Trophoblast cell (in vitro differentiated cells and primary cell): ENCODE data around the gene TDRD12.

ENCODE experiments used
- DNase-seq, 2 donors: peaks; one replicate each; pipeline ENCODE4 v3.0.0-alpha.2; 2016
- H2AFZ ChIP-seq: 2 replicates; pipeline ENCODE4 v1.6.1; 2013; ENCODE audit warnings: low read length, moderate library complexity, mild to moderate bottlenecking; ENCODE audit not compliant: insufficient read depth, poor library complexity
- H2AK5ac ChIP-seq: 2 replicates; pipeline ENCODE4 v1.6.1; 2013; ENCODE audit warnings: mild to moderate bottlenecking, low read length
- H2BK120ac ChIP-seq: 2 replicates; pipeline ENCODE4 v1.6.1; 2013; ENCODE audit warnings: low read length, mild to moderate bottlenecking, moderate library complexity; ENCODE audit not compliant: insufficient read depth, poor library complexity
- H2BK12ac ChIP-seq: 2 replicates; pipeline ENCODE4 v1.6.1; 2013; ENCODE audit warnings: mild to moderate bottlenecking, low read length, moderate library complexity
- H2BK5ac ChIP-seq: 2 replicates; pipeline ENCODE4 v1.6.1; 2013; ENCODE audit warnings: low read length, low read depth, moderate library complexity, mild to moderate bottlenecking; ENCODE audit not compliant: poor library complexity
- H3K14ac ChIP-seq: 2 replicates; pipeline ENCODE4 v1.6.1; 2013; ENCODE audit warnings: mild to moderate bottlenecking, low read length
- H3K18ac ChIP-seq: 2 replicates; pipeline ENCODE4 v1.6.1; 2013; ENCODE audit warnings: mild to moderate bottlenecking, low read length
- H3K23ac ChIP-seq: 2 replicates; pipeline ENCODE4 v1.6.1; 2013; ENCODE audit warnings: low read length
- H3K27ac ChIP-seq: 2 replicates; pipeline ENCODE4 v1.5.1; 2013; ENCODE audit warnings: low read depth, mild to moderate bottlenecking, inconsistent platforms, low read length, moderate library complexity
- H3K27me3 ChIP-seq: 2 replicates; pipeline ENCODE4 v1.6.1; 2013; ENCODE audit warnings: inconsistent platforms, mild to moderate bottlenecking, low read length, moderate library complexity; ENCODE audit not compliant: insufficient read depth
- H3K36me3 ChIP-seq, 2 experiments: 1 replicate in 1 of 2; 2 replicates in 1 of 2; pipeline ENCODE4 v1.6.1; 2013; ENCODE audit warnings: low read length in 2 of 2, mild to moderate bottlenecking in 2 of 2, moderate library complexity in 1 of 2; ENCODE audit not compliant: insufficient read depth in 2 of 2, control insufficient read depth in 1 of 2
- H3K4ac ChIP-seq: 2 replicates; pipeline ENCODE4 v1.6.1; 2013; ENCODE audit warnings: low read depth, mild to moderate bottlenecking, low read length, moderate library complexity
- H3K4me1 ChIP-seq, 2 experiments: 1 replicate in 1 of 2; 2 replicates in 1 of 2; pipeline ENCODE4 v1.6.1; 2013; ENCODE audit warnings: low read length in 2 of 2, mild to moderate bottlenecking in 2 of 2, moderate library complexity in 1 of 2; ENCODE audit not compliant: insufficient read depth in 2 of 2, control insufficient read depth in 1 of 2
- H3K4me2 ChIP-seq: 2 replicates; pipeline ENCODE4 v1.6.1; 2013; ENCODE audit warnings: inconsistent platforms, mild to moderate bottlenecking, low read length, moderate library complexity
- H3K4me3 ChIP-seq: 2 replicates; pipeline ENCODE4 v1.5.1; 2013; ENCODE audit warnings: mild to moderate bottlenecking, low read depth, low read length, inconsistent platforms
- H3K79me1 ChIP-seq: one replicate; pipeline ENCODE4 v1.6.1; 2013; ENCODE audit warnings: low read length
- H3K79me2 ChIP-seq: 2 replicates; pipeline ENCODE4 v1.6.1; 2013; ENCODE audit warnings: low read length, mild to moderate bottlenecking; ENCODE audit not compliant: control insufficient read depth, insufficient read depth, poor library complexity
- H3K9ac ChIP-seq: 2 replicates; pipeline ENCODE4 v1.6.1; 2013; ENCODE audit warnings: mild to moderate bottlenecking, low read length
- H3K9me3 ChIP-seq: 2 replicates; pipeline ENCODE4 v1.6.1; 2013; ENCODE audit warnings: low read depth, mild to moderate bottlenecking, control low read depth, inconsistent platforms, low read length; ENCODE audit not compliant: insufficient read depth
- H4K12ac ChIP-seq: 2 replicates; pipeline ENCODE4 v1.6.1; 2013; ENCODE audit warnings: low read depth, mild to moderate bottlenecking, low read length, moderate library complexity
- H4K8ac ChIP-seq: 2 replicates; pipeline ENCODE4 v1.6.1; 2013; ENCODE audit warnings: low read depth, mild to moderate bottlenecking, low read length, moderate library complexity
- H4K91ac ChIP-seq: one replicate; pipeline ENCODE4 v1.6.1; 2013; ENCODE audit warnings: low read depth, mild to moderate bottlenecking, low read length, moderate library complexity
- WGBS: extraction: QIAGEN DNeasy Blood & Tissue Kit; methylation state at CpG from one replicate; pipeline ENCODE4 v1.1.7; 2013; ENCODE audit warnings: missing lambda C conversion rate; ENCODE audit not compliant: insufficient read length, insufficient coverage; ENCODE audit errors: extremely low coverage; 5-methylcytosine and 5-hydroxymethylcytosine counted together

Gene TDRD12

GRCh38 chr19:32816555-32817099, 97.1 kb downstream of the TDRD12 start:
- no peak overlapping the region for H2AFZ ChIP-seq
- no peak overlapping the region for H2BK120ac ChIP-seq
- no peaks in the 10 kb centered on the region for H3K79me1 ChIP-seq
- no peak overlapping the region for H2BK5ac ChIP-seq
- H3K4me2 ChIP-seq, result no peak overlapping the region
- no peaks in the 10 kb centered on the region for H3K36me3 ChIP-seq
- H3K23ac ChIP-seq, result no peak overlapping the region
- no CpG with 5 or more reads among the region's 7 CpGs for WGBS
- no peak overlapping the region for H3K4me3 ChIP-seq
- H4K12ac ChIP-seq, result no peak overlapping the region
- no peak overlapping the region for H4K8ac ChIP-seq
- no peaks in the 10 kb centered on the region for H3K9me3 ChIP-seq
- peaks cover 0 to 8% of the 10 kb centered on the region in 2 experiments for H3K4me1 ChIP-seq
- no peak overlapping the region for H4K91ac ChIP-seq
- no peak overlapping the region for H2BK12ac ChIP-seq
- no peak overlapping the region for H3K9ac ChIP-seq
- DNase-seq, result no peak
- H3K4ac ChIP-seq, result no peak overlapping the region
- H3K27me3 ChIP-seq, result no peaks in the 10 kb centered on the region
- no peak overlapping the region for H2AK5ac ChIP-seq
- H3K18ac ChIP-seq, result no peak overlapping the region
- H3K14ac ChIP-seq, result no peak overlapping the region
- no peaks in the 10 kb centered on the region for H3K79me2 ChIP-seq
- no peak overlapping the region for H3K27ac ChIP-seq

DNA sequence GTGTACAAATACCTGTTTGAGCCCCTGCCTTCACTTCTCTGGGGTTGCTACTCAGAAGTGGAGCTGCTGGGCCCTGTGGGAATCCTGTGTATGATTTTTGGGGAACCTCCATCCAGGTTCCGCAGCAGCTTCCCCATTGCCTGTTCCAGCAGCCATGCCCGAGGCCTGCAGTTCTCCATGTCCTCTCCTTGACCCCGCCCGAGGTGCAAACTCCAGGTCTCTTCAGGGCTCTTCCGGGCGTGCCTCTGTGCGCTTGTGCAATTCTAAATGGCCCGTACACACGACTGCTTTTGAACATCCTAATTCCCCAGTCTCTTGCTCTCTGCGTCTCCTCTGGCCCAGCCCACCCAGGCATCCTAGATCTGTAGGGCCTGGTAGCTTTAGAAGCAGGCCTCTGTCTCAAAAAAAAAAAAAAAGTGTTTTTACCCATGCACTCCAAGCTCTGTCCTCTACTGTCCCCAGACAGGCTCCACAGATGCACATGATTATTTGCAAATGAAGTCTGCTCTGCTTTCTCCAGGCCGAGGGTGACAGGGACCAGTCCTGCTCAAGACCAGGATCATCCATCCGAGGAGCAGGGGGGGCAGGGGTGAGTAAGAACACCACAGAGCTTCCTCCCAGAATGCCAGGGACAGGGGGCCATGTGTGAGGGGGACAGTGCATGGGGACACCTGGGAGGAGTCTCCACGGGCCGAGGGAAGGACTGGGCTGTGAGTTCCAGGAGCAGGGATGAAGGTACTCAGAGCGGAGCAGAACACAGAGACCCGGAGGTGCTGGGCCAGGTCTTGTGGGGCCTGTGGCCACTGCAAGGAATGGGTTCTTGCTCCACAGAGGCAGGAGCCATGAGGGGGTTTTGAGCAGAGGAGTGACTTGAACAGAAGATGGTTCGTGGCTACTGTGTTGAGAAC, 98.3 kb downstream of the TDRD12 start:
- H2AK5ac ChIP-seq, result no peak overlapping the region
- no peak for DNase-seq
- no peak overlapping the region for H2BK120ac ChIP-seq
- H3K79me1 ChIP-seq, result no peaks in the 10 kb centered on the region
- no peak overlapping the region for H2AFZ ChIP-seq
- H4K12ac ChIP-seq, result no peak overlapping the region
- H3K79me2 ChIP-seq, result no peaks in the 10 kb centered on the region
- H3K4ac ChIP-seq, result no peak overlapping the region
- WGBS, result no CpG with 5 or more reads among the region's 17 CpGs
- no peak overlapping the region for H2BK5ac ChIP-seq
- H3K4me2 ChIP-seq, result no peak overlapping the region
- H3K27ac ChIP-seq, result no peak overlapping the region
- no peak overlapping the region for H3K9ac ChIP-seq
- no peak overlapping the region for H4K8ac ChIP-seq
- H3K4me1 ChIP-seq, result peaks cover 0 to 5% of the 10 kb centered on the region in 2 experiments
- no peak overlapping the region for H2BK12ac ChIP-seq
- no peak overlapping the region for H3K23ac ChIP-seq
- H3K27me3 ChIP-seq, result no peaks in the 10 kb centered on the region
- H3K36me3 ChIP-seq, result no peaks in the 10 kb centered on the region
- no peak overlapping the region for H3K4me3 ChIP-seq
- H3K9me3 ChIP-seq, result no peaks in the 10 kb centered on the region
- no peak overlapping the region for H4K91ac ChIP-seq
- H3K18ac ChIP-seq, result no peak overlapping the region
- H3K14ac ChIP-seq, result no peak overlapping the region

DNA sequence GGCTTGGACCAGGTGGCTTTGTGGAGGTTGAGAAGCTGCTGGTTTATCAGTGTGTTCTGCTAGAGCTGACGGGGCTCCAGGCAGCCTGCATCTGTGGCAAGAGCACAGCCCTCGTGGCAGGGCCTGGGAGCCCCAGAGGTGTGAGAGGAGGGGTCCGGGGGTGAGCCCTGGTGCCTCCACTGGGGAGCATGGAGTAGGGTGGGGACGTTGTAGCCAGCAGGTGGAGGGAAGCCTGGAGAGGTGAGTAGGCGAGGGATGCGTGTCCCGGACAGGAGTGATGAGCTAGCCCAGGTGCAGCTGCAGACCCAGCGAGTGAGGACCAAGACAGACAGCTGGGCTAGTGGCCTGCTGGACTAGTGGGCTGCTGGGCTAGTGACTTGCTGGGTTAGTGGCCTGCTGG, 99.0 kb downstream of the TDRD12 start:
- H4K12ac ChIP-seq, result no peak overlapping the region
- no peak overlapping the region for H2AK5ac ChIP-seq
- H2AFZ ChIP-seq, result no peak overlapping the region
- no peak overlapping the region for H3K4me2 ChIP-seq
- peaks cover 0 to 2% of the 10 kb centered on the region in 2 experiments for H3K36me3 ChIP-seq
- no peaks in the 10 kb centered on the region for H3K79me1 ChIP-seq
- no peak overlapping the region for H3K23ac ChIP-seq
- H3K4me3 ChIP-seq, result no peak overlapping the region
- H3K14ac ChIP-seq, result no peak overlapping the region
- no peaks in the 10 kb centered on the region for H3K79me2 ChIP-seq
- no peak overlapping the region for H4K91ac ChIP-seq
- H3K27ac ChIP-seq, result no peak overlapping the region
- no peak overlapping the region for H3K18ac ChIP-seq
- no peaks in the 10 kb centered on the region for H3K4me1 ChIP-seq
- no peak overlapping the region for H2BK120ac ChIP-seq
- no peaks in the 10 kb centered on the region for H3K27me3 ChIP-seq
- no peak overlapping the region for H4K8ac ChIP-seq
- H3K4ac ChIP-seq, result no peak overlapping the region
- no peak overlapping the region for H3K9ac ChIP-seq
- H2BK12ac ChIP-seq, result no peak overlapping the region
- DNase-seq, result no peak
- no CpG with 5 or more reads among the region's 8 CpGs for WGBS
- H3K9me3 ChIP-seq, result no peaks in the 10 kb centered on the region
- H2BK5ac ChIP-seq, result no peak overlapping the region

- H3K9ac ChIP-seq, result no peak overlapping the region
- no peaks in the 10 kb centered on the region for H3K79me2 ChIP-seq
- H2BK120ac ChIP-seq, result no peak overlapping the region
- H2AK5ac ChIP-seq, result no peak overlapping the region
- H4K8ac ChIP-seq, result no peak overlapping the region
- H3K4me3 ChIP-seq, result no peak overlapping the region
- no peaks in the 10 kb centered on the region for H3K27me3 ChIP-seq
- H3K36me3 ChIP-seq, result peaks cover 0 to 2% of the 10 kb centered on the region in 2 experiments
- H3K4me1 ChIP-seq, result peaks cover under 1 to 7% of the 10 kb centered on the region in 2 experiments
- H2BK5ac ChIP-seq, result no peak overlapping the region
- no peak overlapping the region for H4K12ac ChIP-seq
- H3K79me1 ChIP-seq, result no peaks in the 10 kb centered on the region
- H3K4me2 ChIP-seq, result no peak overlapping the region
- H3K18ac ChIP-seq, result no peak overlapping the region
- H3K14ac ChIP-seq, result no peak overlapping the region
- no peak overlapping the region for H3K23ac ChIP-seq
- H2AFZ ChIP-seq, result no peak overlapping the region
- no CpG with 5 or more reads among the region's 17 CpGs for WGBS
- no peak for DNase-seq
- H3K27ac ChIP-seq, result no peak overlapping the region
- no peak overlapping the region for H2BK12ac ChIP-seq
- no peak overlapping the region for H3K4ac ChIP-seq
- H4K91ac ChIP-seq, result no peak overlapping the region
- H3K9me3 ChIP-seq, result no peaks in the 10 kb centered on the region
Measured at GRCh38 chr19:32819419-32820400, 100.1 kb downstream of the TDRD12 start.
